ENCODE results near the gene CCDC171.
"Not testable (repeated sequence)": the region's sequence is repeated elsewhere in the genome, so short reads cannot be mapped to it uniquely, and the experiment has no call there.

Gene CCDC171

DNA sequence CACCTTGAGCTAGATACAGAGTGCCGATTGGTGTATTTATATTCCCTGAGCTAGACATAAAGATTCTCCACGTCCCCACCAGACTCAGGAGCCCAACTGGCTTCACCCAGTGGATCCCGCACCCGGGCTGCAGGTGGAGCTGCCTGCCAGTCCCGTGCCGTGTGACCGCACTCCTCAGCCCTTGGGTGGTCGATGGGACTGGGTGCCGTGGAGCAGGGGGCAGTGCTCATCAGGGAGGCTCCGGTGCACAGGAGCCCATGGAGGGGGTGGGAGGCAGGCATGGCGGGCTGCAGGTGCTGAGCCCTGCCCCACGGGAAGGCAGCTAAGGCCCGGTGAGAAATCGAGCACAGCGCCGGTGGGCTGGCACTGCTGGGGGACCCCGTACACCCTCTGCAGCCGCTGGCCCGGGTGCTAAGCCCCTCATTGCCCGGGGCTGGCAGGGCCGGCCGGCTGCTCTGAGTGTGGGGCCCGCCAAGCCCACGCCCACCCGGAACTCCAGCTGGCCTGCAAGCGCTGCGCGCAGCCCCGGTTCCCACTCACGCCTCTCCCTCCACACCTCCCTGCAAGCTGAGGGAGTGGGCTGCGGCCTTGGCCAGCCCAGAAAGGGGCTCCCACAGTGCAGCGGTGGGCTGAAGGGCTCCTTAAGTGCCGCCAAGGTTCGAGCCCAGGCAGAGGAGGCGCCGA, 147.2 kb downstream of the CCDC171 start:
- DNase-seq: not testable (repeated sequence)

DNA sequence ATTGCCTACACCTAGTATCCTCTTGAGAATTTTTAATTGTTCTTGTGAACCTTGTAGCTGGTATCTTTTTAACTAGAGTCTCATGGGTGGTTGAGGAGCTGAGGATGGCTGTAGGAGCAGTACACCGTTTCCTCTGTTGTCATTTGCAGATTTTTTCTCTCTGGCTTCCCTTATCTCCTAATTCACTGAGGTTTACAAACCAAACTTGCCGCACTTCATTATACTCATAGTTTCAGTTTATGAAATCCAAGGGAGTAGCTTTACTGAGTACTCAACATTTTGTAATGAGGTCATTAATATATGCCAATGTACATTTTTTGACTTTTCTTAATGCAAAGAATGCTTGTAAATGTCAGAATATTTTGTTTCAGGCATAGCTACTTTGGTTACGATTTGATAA, 154.2 kb downstream of the CCDC171 start:
- no peak for DNase-seq

DNA sequence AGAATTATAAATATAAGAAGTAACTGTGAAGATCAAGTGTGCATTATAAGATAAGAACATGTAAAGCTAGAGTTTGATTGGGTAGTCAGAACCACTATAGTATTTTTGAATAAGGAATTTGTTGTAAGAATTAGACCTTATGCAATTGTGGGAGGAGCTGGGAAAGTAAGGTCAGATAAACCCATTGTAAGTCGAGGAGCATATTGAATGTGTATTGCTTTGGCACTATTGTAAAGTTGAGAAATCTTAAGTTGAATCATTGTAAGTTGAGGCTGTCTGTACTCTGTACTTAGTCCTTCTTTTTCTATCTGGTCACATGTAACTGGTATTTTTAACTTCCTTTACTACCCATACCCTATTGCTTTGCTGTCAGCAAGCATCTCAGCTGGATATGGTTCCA, 158.7 kb downstream of the CCDC171 start:
- DNase-seq: no peak

DNA sequence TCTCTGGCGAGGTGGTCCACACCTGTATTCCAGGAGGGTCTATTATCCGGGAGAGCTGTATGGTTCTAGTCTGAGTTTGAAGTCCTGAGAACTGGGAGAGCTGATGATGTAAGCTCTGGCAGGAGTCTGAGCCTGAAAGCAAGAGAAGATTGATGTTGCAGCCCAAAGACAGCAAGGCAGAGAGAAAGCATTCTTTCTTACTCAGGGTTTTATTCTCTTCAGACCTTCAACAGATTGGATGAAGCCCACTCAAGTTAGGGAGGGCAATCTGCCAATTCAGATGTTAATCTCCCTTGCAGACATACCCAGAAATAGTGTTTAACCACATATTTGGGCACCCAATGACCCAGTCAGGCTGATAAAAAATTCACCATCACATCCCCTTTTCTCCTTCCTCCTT, 159.1 kb downstream of the CCDC171 start:
- DNase-seq: no peak

DNA sequence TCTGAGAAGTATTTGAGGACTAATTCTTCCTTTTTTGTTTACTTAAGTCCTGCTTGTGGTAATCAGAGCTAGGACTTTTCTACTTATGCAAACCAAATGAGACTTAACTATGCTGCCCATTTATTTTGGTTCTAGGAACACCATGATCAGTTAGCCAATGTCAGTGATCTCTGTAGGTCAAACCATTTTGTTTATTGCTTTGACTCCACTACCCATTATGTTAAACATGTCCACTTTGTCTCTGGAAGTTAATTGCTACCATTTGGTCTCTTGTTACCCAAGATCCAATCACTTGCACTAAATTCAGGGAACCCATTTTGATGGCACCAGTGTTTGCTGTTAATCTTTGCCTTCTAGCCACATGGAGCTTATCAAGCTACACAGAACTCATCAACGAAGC, 161.9 kb downstream of the CCDC171 start:
- no peak for DNase-seq

DNA sequence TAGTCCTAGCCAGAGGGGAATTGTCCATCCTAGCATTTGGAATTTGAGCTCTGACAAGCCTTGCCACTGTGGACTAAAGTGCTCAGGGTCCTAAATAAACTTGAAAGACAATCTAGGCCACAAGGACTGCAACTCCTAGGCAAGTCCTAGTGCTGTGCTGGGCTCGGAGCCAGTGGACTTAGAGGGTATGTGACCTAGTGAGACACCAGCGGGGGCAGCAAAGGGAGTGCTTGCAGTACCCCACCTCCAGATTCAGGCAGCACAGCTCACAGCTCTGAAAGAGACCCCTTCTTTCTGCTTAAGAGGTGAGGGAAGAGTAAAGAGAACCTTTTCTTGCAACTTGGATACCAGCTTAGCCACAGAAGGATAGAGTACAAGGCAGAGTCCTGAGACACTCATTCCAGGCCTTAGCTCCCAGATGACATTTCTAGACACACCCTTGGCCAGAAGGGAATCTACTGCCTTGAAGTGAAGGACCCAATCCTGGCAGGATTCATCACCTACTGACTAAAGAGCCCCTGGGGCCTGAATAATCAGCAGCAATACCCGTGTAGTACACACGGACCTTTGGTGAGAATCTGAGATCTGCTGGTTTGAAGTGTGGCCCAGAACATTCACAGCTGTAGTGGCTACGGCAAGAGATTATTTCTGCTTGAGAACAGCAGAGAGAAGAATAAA, 164.6 kb downstream of the CCDC171 start:
- DNase-seq: no peak

DNA sequence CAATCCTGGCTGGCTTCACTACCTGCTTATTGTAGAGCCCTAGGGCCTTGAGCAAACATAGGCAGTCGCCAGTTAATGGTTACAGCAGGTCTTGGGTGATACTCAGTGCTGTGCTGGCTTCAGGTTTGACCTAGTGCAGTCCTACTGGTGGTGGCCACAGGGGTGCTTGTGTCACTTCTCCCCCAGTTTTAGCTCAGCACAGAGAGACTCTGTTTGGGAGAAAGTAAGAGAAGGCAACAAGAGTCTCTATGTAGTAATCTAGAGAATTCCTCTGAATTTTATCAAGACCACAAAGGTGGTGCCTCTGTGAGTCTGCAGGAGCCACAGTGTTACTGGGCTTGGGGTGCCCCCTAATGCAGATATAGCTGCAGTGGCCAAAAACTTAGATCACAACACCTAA, 165.6 kb downstream of the CCDC171 start:
- no peak for DNase-seq

DNA sequence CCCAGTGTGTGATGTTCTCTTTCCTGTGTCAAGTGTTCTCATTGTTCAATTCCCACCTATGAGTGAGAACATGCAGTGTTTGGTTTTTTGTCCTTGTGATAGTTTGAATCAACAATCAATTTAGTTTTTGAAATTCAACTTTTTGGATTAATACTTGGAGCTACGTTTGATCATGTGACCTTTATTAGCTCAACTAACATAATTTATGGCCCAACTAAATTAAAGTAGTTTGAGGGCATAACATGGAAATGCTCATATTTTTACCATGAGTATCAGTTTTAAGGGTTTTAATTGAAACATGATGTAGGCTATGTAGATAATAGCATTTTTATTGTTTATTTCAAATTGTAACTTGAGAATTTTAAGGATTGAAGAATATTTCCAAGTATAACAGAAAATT, 168.0 kb downstream of the CCDC171 start:
- DNase-seq: no peak

DNA sequence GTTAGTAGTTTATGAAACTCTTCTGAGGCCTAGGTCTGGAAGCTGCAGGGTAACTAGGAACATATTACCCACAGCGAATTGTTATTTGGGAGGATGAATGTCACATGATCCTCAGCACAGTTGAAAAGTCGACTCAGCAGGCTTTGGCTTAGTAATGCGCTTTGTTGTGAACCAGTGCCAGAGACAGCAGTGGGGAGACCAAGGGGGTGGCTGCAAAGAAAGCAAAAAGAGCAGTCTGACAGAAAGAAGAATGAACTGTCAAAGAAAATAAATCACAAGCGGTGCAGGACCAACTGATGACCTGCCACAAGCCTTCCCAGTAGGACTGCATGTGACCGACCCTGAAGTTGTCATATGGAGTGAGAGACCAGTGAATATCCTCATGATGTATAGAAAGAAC, 170.0 kb downstream of the CCDC171 start:
- DNase-seq: no peak

DNA sequence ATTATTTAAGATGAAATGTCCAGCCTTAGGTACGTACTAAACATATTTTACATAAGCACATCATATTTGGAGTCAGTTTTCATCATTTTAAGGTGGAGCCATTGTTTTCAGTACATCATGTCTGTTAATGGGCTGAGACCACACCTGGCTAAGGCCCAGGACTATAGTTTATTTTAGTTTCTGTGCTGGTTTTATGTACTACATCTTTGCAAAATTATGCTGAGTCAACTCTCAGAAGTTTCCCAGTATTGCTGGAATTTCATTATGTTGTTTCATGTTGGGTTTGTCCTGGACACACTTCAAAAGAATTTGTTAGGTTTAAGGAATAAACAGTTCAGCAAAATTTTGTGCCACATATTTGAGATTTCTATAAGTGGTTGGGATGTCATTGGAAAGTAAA, 171.2 kb downstream of the CCDC171 start:
- no peak for DNase-seq

DNA sequence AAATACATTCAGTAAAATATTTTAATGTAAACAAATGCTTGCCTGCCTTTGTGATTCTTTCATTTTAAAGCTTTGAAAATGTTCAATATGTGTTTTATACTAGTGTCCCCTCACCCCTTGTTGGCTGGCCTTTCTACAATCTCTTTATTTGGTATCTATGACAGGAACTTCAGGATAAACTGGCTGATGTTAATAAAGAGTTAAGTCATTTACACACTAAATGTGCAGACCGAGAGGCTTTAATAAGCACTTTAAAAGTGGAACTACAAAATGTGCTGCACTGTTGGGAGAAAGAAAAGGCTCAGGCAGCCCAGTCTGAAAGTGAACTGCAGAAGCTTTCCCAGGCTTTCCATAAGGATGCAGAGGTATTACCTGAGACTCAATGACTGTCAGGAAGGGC, 171.8 kb downstream of the CCDC171 start:
- DNase-seq: no peak

DNA sequence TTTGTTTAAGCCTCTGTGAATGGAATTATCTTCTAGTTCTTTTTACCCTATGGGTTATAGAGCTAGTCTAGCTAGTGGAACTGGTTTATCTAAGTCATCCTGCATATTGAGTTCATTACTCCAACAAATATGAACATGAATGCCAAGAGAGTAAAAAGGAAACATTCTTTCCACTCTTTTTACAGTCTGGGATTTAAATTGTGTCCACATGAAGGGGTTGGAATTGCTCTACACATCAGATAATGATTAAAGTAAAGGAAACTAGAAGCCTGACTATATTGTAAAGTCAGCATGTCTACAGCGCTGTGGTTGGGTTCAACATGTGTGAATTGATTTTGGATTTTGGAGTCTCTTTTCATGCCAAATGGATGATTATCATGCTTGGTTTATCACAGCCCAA, 173.1 kb downstream of the CCDC171 start:
- DNase-seq: no peak

DNA sequence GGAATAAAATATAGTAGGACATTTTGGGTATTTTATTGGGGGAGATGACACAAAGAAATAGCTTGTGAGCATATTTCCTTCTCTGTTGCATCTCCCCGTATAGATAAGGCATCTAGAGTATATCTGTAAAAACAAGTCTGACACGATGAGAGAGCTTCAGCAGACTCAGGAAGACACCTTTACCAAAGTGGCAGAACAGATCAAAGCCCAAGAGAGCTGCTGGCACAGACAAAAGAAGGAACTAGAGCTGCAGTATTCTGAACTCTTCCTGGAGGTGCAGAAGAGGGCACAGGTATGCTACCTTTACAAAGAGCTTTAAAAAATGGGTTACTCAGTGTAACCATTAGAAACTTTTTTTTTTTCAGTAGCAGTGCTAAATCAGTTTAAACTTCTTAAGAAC, 176.7 kb downstream of the CCDC171 start:
- no peak for DNase-seq

DNA sequence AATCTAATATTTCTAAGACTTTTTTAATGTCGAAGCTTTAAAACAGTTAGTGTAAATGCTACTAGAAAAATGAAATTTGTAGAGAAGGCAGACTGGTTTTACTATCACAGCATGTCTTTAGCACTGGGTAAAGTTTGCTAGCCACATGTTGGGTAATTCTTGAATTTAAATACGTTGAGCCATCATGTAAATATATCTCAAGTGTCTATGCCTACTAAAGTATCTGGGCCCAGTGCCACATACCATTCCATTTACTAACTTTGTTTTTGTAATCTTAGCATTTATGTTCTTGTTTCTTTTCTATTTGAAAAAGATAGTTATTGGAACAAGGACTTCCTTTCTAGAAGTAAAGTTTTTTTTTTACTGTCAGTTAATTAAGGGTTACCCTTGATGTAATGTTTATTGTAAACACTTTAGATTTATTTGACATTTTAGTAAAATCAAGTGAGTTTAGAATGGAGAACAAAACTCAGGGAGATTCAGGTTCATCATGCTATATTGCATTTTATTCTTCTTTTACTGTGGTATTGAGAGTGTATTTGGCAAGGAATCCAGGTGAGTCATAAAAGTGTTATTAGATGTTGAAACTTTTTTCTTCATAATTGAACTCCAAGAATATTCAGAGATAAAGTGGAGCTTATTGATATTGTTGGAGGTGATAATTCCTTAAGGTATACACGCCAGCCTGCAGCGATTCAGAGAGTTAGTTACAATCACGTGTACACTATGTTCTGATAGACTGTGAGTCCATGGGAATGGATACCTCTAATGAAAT, 182.4 kb downstream of the CCDC171 start:
- no peak for DNase-seq

DNA sequence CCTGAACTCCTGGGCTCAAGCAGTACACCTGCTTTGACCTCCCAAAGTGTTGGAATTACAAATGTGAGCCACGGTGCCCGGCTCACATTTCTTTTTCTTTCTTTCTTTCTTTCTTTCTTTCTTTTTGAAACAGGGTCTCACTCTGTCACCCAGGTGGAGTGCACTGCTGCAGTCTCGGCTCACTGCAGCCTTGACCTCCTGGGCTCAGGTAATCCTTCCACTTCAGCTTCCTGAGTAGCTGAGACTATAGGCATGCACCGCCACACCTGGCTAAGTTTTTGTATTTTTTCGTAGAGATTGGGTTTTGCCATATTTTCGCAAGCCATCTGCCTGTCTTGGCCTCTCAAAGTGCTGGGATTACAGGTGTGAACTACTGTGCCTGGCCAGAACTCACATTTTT, 183.7 kb downstream of the CCDC171 start:
- DNase-seq: no peak

DNA sequence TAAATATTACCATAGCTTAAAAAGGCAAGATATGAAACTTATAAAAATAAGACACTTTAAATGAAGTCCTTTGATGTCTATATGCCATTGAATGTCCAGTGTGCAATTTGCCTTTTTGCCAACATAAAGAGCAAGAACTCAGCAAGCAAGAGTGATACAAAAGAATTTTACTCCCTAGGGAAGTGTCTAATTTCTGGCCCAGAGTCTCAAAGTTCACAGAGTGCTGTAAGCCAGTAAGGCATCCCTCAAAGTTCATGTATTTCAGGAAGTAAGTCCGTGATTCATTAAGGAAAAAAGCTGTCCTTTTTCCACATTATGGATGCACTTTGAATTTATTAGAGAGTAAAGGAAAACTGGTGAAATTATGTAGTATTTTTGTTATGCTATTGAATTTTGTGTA, 185.2 kb downstream of the CCDC171 start:
- no peak for DNase-seq

DNA sequence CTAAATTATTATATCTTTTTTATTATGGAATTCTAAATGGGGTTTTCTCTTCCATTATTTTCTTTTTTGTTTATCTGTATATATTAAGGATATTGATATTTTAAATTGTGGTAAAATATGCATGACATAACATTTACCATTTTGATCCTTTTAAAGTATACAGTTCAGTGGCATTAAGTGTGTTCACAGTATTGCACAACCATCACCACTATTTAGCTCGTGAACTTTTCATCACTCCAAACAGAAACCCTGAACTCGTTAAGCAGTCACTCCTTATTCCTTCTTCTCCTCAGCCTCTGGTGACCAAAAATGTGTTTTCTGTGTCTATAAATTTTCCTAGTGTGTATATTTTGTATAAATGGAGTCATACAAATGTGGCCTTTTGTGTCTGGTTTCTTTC, 188.2 kb downstream of the CCDC171 start:
- DNase-seq: no peak

DNA sequence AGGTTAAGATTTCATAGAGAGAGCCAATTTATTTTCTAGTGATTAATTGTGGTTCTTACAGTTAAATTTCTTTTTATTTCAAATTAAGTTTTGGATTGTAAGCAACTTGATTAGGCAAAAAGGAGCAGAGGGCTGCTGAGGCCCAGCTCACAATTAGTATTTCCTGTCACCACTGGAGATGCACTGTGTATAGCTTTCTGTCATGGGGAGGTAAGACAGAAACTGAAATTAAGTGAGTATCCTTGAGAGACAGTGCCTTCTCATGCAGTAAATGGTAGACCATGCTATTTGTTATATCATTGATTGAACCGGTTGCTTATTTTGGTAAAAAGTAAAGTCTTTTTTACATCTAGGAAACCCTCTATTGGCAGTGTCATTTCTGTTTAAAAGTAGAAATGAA, 190.7 kb downstream of the CCDC171 start:
- DNase-seq: no peak

DNA sequence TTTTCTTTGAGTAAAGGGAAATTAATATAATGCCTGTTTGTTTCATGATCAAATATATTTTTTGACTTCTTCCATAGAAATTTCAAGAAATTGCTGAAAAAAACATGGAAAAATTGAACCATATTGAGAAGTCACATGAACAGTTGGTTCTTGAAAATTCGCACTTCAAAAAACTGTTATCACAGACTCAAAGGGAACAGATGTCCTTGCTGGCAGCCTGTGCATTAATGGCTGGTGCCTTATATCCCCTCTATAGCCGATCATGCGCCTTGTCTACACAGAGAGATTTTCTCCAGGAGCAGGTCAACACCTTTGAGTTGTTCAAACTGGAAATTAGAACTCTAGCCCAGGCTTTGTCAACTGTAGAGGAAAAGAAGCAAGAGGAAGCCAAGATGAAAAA, 191.4 kb downstream of the CCDC171 start:
- no peak for DNase-seq

DNA sequence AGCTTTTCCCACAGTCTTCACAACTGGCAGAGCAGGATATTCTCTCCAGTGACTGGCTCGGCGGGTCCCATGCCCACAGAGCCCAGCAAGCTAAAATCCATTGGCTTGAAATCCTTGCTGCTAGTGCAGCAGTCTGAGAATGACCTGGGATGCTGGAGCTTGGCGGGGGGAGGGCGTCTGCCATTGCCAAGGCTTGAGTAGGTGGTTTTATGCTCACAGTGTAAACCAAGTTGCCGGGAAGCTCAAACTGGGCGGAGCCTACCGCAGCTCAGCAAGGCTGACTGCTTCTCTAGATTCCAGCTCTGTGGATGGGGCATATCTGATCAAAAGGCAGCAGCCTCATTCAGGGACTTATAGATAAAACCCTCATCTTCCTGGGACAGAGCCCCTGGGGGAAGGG, 194.1 kb downstream of the CCDC171 start:
- no peak for DNase-seq

DNA sequence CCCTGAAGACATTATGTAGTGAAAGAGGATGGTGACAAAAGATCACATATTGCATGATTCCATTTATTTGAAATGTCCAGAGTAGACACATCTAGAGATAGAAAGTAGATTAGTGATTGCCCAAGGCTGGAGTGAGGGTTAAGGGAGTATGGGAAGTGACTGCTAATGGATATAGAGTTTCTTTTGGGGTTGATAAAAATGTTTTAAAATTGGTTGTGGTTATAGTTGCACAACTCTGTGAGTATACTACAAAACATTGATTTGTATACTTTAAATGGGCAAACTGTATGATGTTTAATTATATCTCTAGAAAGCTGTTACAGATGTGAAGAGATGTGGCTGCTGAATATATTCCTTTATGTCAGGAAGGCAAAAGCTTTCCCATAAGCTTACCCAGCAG, 202.8 kb downstream of the CCDC171 start:
- no peak for DNase-seq

DNA sequence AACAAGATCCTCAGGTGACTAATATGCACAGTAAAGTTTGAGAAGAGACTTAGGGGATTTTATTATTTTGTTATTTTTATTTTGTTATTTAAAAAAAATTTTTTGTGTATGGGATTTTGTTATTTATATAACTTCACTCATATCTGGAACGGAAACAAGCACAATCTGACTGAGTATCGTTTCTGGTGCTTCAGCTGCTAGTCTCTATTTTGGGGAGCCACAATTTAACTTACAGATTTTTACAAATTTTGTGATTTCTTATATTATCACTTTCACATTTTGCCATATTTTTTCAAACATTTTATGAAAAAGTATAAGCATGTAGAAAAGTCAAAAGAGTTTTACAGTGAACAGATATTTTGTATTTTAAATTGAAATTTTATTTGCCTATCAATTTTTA, 208.7 kb downstream of the CCDC171 start:
- DNase-seq: no peak

DNA sequence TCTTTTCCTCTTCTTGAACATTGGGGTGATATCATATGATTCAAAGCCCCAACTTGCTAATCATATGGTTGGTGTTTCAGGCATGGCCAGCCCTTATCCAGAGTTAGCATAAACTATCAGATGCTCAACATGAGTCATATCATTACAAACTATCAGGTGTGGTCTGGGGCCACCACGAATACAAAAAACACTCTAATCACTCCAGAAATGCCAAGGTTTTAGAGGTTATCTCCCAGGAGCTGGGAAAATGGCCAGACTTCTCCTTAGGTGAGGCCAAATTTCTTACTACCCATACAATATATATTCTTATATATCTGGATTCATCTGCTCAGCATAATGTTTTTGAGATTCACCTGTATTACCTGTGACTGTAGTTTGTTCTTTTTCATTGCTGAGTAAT, 210.5 kb downstream of the CCDC171 start:
- DNase-seq: no peak

DNA sequence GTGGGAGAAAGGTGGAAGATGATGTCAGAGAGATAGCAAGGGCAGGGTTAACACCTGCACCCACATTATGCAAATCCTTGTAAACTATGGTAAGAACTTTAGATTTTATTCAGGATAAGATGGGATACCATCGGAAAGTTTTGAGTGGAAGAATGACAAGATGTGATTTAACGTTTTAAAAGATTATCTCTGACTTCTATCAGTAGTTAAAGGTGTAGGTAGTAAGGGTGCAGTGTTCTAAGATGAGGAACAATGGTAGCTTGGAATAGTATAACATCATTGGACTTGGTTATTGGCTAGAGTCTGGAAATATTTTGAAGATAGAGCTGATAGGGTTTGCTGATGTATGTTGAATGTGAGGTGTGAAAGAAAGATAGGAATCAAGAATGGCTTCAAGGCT, 211.3 kb downstream of the CCDC171 start:
- no peak for DNase-seq

Measured in GDM1 (cell line).